ENCODE measurements around the gene ADCY9. TPM values are rescaled to one million over a fixed set of nuclear protein-coding genes. Genes with fewer than 3 reads are reported as not detected.

The ADCY9 gene
- total RNA-seq, 1 donor from 2014 or later = 43.2 TPM

GRCh38 chr16:4005281-4005680 lies 111.0 kb downstream of the ADCY9 start:
- Histone ChIP-seq H3K36me3 (peaks cover 10% of the 10 kb centered on the region), H3K4me1 (peaks cover 3% of the 10 kb centered on the region), H3K9me3 (no peaks in the 10 kb centered on the region), H3K4me3 (no peak overlapping the region), H3K27ac (no peak overlapping the region), H3K27me3 (ENCODE audit: low read depth) (no peaks in the 10 kb centered on the region)
- no peak for TF ChIP-seq CTCF (IDR thresholded peaks at IDR 0.05)
- intact Hi-C loops (cut with DNase I) = no loop called here
- no peak for ATAC-seq
- DNase-seq = no peak

DNA sequence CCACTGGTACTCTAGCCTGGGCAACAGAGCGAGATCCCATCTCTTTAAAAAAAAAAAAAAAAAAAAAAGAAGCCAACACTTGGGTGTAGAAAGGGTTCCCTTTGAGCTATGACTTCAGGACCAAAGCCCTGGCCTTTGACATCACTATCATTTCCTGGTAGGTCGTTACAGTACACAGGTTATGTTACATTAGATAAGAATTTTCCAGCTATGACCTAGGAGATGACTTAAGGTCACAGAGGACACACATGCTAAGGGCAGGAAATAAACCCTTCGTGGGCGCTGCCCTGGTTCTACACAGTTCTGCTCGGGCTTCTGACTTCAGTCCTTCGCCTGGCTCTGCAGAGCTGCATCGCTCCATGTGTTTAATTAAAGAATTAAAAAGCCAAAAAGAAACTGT lies 112.0 kb downstream of the ADCY9 start:
- Histone ChIP-seq H3K9me3 (no peaks in the 10 kb centered on the region), H3K27ac (no peak overlapping the region), H3K4me1 (peaks cover 12% of the 10 kb centered on the region), H3K4me3 (no peak overlapping the region), H3K27me3 (ENCODE audit: low read depth) (no peaks in the 10 kb centered on the region), H3K36me3 (peaks cover 10% of the 10 kb centered on the region)
- intact Hi-C loops (cut with DNase I) = no loop called here
- no peak for DNase-seq
- TF ChIP-seq CTCF (IDR thresholded peaks at IDR 0.05) = no peak
- ATAC-seq = no peak

- DNase-seq (peak; percentile 38), ATAC-seq (no peak)
- peaks cover 15% of the 10 kb centered on the region for H3K4me1 ChIP-seq
- no peaks in the 10 kb centered on the region for H3K9me3 ChIP-seq
- H3K36me3 ChIP-seq = peaks cover 10% of the 10 kb centered on the region
- intact Hi-C loops (cut with DNase I) = no loop called here
- no peak overlapping the region for H3K27ac ChIP-seq
- TF ChIP-seq CTCF (IDR thresholded peaks at IDR 0.05) = no peak
- no peaks in the 10 kb centered on the region for H3K27me3 ChIP-seq (ENCODE audit: low read depth)
- no peak overlapping the region for H3K4me3 ChIP-seq
Observed at GRCh38 chr16:4003576-4003975, 112.7 kb downstream of the ADCY9 start.

GRCh38 chr16:4003166-4003565 lies 113.1 kb downstream of the ADCY9 start:
- no peak overlapping the region for H3K27ac ChIP-seq
- H3K4me3 ChIP-seq = no peak overlapping the region
- H3K4me1 ChIP-seq = peaks cover 15% of the 10 kb centered on the region
- intact Hi-C loops (cut with DNase I) = no loop called here
- H3K36me3 ChIP-seq = peaks cover 10% of the 10 kb centered on the region
- TF ChIP-seq CTCF (IDR thresholded peaks at IDR 0.05) = no peak
- DNase-seq (peak; percentile 24), ATAC-seq (no peak)
- H3K9me3 ChIP-seq = no peaks in the 10 kb centered on the region
- H3K27me3 ChIP-seq (ENCODE audit: low read depth) = no peaks in the 10 kb centered on the region

GRCh38 chr16:4002121-4002520 lies 114.1 kb downstream of the ADCY9 start:
- no peak for ATAC-seq
- H3K27me3 ChIP-seq (ENCODE audit: low read depth) = no peaks in the 10 kb centered on the region
- H3K36me3 ChIP-seq = peaks cover 8% of the 10 kb centered on the region
- H3K9me3 ChIP-seq = no peaks in the 10 kb centered on the region
- H3K4me3 ChIP-seq = no peak overlapping the region
- peaks cover 15% of the 10 kb centered on the region for H3K4me1 ChIP-seq
- no peak for TF ChIP-seq CTCF (IDR thresholded peaks at IDR 0.05)
- no peak overlapping the region for H3K27ac ChIP-seq
- intact Hi-C loops (cut with DNase I) = no loop called here
- DNase-seq = no peak
